ENCODE data around the gene NBPF6. TPM values are rescaled to one million over a fixed set of nuclear protein-coding genes. Genes with fewer than 3 reads are reported as not detected.
"Not testable (repeated sequence)": the region's sequence is repeated elsewhere in the genome, so short reads cannot be mapped to it uniquely, and the experiment has no call there.

Gene NBPF6
- total RNA-seq, 2 donors from 2014 or later, result 0.86 TPM; not detected in 1

DNA sequence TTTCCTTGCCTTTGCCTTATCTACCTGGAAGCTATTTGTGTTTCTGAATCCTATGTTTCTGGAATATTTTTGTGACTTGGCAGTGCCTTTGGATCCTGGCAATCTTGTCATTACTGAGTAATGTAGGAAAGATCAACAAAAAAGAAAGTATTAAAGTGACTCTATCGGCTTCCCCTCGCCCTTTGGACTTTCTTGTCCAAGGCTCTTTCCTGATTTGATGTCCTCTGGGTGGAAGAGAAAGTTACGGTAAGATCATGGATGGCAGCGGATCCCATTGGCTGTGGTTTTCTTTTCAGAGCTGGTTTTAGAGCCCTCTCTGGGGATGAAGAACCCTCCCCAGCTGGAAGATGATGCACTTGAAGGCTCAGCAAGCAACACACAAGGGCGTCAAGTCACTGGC is 17.0 kb downstream of the NBPF6 start:
- intact Hi-C loops (cut with DNase I); H3K9me3 ChIP-seq; H3K27ac ChIP-seq; H3K36me3 ChIP-seq; H3K4me1 ChIP-seq; H3K4me3 ChIP-seq; H3K9ac ChIP-seq (ENCODE audit: low read depth in 2 of 2, low read length in 2 of 2); H3K27me3 ChIP-seq: not testable (repeated sequence)
- DNase-seq, result peak; percentile 23

DNA sequence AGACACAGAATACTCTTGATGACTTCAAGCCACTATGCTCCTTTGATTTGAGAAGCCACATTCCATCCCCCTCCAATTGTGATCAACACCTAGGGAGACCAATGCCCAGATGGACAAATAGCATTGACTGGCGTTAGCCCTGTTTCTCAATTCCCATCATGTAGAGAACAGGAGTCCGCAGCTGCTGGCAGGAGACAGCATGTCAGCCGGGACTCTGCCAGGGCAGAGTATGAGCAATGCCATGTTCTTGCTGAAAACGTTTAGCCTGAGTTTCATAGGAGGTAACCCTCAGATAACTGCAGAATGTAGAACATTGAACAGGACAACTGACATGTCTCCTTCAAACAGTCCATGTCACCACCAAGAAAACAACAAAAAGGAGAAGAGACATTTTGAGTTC is 20.6 kb downstream of the NBPF6 start:
- H3K4me3 ChIP-seq; H3K27me3 ChIP-seq; H3K36me3 ChIP-seq; H3K9ac ChIP-seq (ENCODE audit: low read depth in 2 of 2, low read length in 2 of 2); H3K4me1 ChIP-seq; DNase-seq; intact Hi-C loops (cut with DNase I); H3K9me3 ChIP-seq; H3K27ac ChIP-seq: not testable (repeated sequence)

DNA sequence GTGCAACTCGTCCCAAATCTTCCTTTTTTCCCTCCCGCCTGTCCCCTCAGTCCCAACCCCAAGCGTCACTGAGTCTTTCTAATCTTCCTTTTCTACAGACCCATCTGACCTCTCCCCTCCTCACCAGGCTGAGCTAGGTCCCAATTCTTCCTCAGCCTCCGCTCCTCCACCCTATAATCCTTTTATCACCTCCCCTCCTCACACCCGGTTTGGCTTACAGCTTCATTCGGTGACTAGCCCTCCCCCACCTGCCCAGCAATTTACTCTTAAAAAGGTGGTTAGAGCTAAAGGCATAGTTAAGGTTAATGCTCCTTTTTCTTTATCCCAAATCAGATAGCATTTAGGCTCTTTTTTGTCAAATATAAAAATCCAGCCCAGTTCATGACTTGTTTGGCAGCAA is 24.4 kb downstream of the NBPF6 start:
- DNase-seq; intact Hi-C loops (cut with DNase I); H3K4me1 ChIP-seq; H3K4me3 ChIP-seq; H3K27me3 ChIP-seq; H3K9ac ChIP-seq (ENCODE audit: low read depth in 2 of 2, low read length in 2 of 2); H3K36me3 ChIP-seq; H3K27ac ChIP-seq; H3K9me3 ChIP-seq: not testable (repeated sequence)

DNA sequence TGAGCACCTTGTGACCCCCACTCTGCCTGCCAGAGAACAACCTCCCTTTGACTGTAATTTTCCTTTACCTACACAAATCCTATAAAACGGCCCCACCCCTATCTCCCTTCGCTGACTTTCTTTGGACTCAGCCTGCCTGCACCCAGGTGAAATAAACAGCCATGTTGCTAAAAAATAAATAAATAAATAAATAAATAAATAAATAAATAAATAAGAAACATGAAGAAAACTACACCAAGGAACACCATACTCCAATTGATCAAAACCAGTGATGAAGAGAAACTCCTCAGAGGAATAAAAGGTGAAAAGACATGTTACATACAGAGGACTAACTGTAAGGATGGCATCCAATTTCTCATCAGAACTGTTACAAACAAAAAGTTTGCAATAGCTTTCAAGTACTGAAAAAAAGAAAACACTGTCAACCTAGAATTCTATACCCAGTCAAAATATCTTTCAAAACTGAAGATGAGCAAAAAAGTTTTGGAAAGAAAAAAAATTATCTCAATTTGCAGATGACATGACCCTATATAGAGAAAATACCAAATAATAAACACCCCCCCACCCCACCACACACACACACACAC is 28.4 kb downstream of the NBPF6 start:
- no peaks in the 10 kb centered on the region for H3K36me3 ChIP-seq
- H3K4me3 ChIP-seq, result no peak overlapping the region
- no peaks in the 10 kb centered on the region for H3K9me3 ChIP-seq
- H3K27ac ChIP-seq, result no peak overlapping the region
- intact Hi-C loops (cut with DNase I), result no loop called here
- no peaks in the 10 kb centered on the region for H3K27me3 ChIP-seq
- no peaks in the 10 kb centered on the region for H3K4me1 ChIP-seq
- no peak for DNase-seq
- TF ChIP-seq, protein P1, sequence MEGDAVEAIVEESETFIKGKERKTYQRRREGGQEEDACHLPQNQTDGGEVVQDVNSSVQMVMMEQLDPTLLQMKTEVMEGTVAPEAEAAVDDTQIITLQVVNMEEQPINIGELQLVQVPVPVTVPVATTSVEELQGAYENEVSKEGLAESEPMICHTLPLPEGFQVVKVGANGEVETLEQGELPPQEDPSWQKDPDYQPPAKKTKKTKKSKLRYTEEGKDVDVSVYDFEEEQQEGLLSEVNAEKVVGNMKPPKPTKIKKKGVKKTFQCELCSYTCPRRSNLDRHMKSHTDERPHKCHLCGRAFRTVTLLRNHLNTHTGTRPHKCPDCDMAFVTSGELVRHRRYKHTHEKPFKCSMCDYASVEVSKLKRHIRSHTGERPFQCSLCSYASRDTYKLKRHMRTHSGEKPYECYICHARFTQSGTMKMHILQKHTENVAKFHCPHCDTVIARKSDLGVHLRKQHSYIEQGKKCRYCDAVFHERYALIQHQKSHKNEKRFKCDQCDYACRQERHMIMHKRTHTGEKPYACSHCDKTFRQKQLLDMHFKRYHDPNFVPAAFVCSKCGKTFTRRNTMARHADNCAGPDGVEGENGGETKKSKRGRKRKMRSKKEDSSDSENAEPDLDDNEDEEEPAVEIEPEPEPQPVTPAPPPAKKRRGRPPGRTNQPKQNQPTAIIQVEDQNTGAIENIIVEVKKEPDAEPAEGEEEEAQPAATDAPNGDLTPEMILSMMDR (IDR thresholded peaks at IDR 0.05), result no peak
- no peak overlapping the region for H3K9ac ChIP-seq (ENCODE audit: low read depth in 2 of 2, low read length in 2 of 2)

DNA sequence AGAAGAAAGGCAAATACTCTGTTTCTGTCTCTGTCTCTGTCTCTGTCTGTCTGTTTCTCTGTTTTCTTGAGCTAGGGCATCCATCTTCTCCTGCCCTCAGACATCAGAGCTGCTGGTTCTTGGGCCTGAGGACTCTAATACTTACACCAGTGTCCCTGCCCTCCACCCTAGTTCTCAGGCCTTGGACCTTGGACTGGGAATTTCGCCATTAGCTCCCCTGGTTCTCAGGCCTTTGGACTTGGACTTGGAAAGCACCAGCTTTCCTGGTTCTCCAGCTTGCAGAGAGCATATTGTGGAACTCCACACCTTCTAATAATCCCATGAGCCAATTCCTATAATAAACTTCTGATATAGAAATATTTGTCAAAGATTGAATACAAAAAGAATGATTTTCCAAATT is 32.6 kb downstream of the NBPF6 start:
- TF ChIP-seq, protein P1 (IDR thresholded peaks at IDR 0.05), result no peak
- DNase-seq, result no peak

DNA sequence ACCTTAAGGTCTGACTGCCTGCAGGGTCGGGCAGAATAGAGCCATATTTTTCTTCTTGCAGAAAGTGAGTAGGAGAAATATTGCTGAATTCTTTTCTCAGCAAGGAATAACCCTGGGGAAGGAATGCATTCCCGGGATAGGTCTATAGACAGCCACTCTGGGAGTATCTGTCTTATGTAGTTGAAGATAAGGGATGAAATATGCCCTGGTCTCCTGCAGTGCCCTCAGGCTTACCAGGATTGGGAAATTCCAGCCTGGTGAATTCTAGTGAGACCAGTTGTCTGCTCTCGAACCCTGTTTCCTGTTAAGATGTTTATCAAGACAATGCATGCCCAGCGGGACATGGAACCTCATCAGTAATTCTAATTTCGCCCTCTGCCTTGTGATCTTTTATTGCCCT is 35.8 kb downstream of the NBPF6 start:
- DNase-seq; intact Hi-C loops (cut with DNase I); H3K27me3 ChIP-seq; H3K9me3 ChIP-seq; H3K36me3 ChIP-seq; H3K4me1 ChIP-seq; H3K9ac ChIP-seq (ENCODE audit: low read depth in 2 of 2, low read length in 2 of 2); H3K4me3 ChIP-seq; H3K27ac ChIP-seq: not testable (repeated sequence)

More for the DNA sequence above, 32.6 kb downstream of the NBPF6 start:
- no peaks in the 10 kb centered on the region for H3K36me3 ChIP-seq
- no peak overlapping the region for H3K9ac ChIP-seq (ENCODE audit: low read depth in 2 of 2, low read length in 2 of 2)
- no peaks in the 10 kb centered on the region for H3K27me3 ChIP-seq
- intact Hi-C loops (cut with DNase I), result no loop called here
- H3K4me1 ChIP-seq, result no peaks in the 10 kb centered on the region
- H3K4me3 ChIP-seq, result no peak overlapping the region
- H3K9me3 ChIP-seq, result no peaks in the 10 kb centered on the region
- H3K27ac ChIP-seq, result no peak overlapping the region

DNA sequence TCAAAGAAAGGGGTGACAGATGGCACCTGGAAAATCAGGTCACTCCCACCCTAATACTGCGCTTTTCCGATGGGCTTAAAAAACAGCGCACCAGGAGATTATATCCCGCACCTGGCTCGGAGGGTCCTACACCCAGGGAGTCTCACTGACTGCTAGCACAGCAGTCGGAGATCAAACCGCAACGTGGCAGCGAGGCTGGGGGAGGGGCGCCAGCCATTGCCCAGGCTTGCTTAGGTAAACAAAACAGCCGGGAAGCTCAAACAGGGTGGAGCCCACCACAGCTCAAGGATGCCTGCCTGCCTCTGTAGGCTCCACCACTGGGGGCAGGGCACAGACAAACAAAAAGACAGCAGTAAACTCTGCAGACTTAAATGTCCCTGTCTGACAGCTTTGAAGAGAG is 36.6 kb downstream of the NBPF6 start:
- H3K9me3 ChIP-seq; H3K36me3 ChIP-seq; H3K4me3 ChIP-seq; DNase-seq; intact Hi-C loops (cut with DNase I); H3K27me3 ChIP-seq; H3K27ac ChIP-seq; H3K9ac ChIP-seq (ENCODE audit: low read depth in 2 of 2, low read length in 2 of 2); H3K4me1 ChIP-seq: not testable (repeated sequence)

DNA sequence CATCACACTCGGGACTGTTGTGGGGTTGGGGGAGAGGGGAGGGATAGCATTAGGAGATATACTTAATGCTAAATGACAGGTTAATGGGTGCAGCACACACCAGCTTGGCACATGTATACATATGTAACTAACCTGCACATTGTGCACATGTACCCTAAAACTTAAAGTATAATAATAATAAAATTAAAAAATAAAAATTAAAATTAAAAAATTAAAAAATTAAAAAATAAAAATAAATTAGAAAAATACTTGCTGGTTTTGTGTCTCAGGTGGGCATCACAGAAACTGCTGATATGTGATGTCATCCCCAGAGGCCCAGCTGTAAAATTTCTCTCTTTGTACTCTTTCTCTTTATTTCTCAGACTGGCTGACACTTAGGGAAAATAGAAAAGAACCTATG is 44.9 kb downstream of the NBPF6 start:
- H3K36me3 ChIP-seq; H3K4me1 ChIP-seq; H3K9ac ChIP-seq (ENCODE audit: low read depth in 2 of 2, low read length in 2 of 2); H3K4me3 ChIP-seq; intact Hi-C loops (cut with DNase I); H3K9me3 ChIP-seq; H3K27me3 ChIP-seq; H3K27ac ChIP-seq; DNase-seq: not testable (repeated sequence)

DNA sequence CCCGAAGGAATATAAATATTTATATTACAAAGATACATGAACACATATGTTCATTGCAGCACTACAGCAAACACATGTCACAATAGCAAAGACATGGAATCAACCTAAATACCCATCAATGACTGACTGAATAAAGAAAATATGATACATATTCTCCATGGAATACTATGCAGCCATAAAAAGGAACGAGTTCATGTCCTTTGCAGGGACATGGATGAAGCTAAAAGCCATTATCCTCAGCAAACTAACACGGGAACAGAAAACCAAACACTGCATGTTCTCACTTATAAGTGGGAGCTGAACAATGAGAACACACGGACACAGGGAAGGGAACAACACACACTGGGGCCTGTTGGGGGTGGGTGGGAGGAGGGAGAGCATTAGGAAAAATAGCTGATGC is 46.7 kb downstream of the NBPF6 start:
- intact Hi-C loops (cut with DNase I); H3K36me3 ChIP-seq; H3K27ac ChIP-seq; H3K4me1 ChIP-seq; H3K9me3 ChIP-seq; H3K9ac ChIP-seq (ENCODE audit: low read depth in 2 of 2, low read length in 2 of 2); DNase-seq; H3K27me3 ChIP-seq; H3K4me3 ChIP-seq: not testable (repeated sequence)

All from colonic mucosa (tissue), 4 donors.